Stimulated activated CD8-positive, alpha-beta memory T cell treated with anti-CD3 and anti-CD28 coated beads, Interleukin-15, amount 100 ng/mL, for 4 hours (primary cell): Measurements from ENCODE around the gene RCN2.
"Not testable (repeated sequence)": the region's sequence is repeated elsewhere in the genome, so short reads cannot be mapped to it uniquely, and the experiment has no call there.

Experiments used
- DNase-seq, 2 donors: peaks; one replicate each; pipeline ENCODE4 v3.0.0-alpha.2; 2020; ENCODE audit warnings: low read depth in 2 of 2

Gene RCN2

DNA sequence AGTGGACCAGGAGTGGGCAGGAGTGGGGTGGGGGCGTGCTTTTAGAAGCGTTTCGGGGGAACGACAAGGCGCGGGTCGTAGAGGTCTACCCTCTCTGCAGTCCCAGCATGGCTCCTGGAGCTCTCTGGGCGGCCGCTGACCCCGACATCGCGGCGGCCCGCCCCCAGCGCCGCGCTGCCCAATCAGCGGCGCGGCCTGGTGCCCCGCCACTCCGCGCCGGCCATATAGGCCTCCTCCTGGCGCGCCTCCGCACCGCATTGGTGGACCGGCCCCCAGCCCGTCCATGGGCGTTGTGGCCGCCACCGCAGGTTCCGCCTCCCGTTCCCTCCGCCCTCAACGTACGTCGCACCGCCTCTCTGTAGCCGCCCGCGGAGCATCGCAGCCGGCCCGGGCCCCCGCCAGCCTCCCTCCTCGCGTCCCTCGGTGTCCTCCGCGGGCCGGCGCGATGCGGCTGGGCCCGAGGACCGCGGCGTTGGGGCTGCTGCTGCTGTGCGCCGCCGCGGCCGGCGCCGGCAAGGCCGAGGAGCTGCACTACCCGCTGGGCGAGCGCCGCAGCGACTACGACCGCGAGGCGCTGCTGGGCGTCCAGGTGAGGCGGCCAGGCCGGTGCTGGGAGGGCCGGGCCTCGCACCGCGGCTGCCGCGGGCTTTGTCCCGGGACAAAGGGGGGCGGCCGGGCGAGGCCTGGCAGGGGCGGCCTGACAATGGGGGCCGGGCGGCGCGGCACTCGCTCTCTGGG is at the start of gene RCN2:
Gene RCN2 (plus strand): TSS at position 353 of the 738 bp plus-strand sequence. CDS start 93 bp downstream, at position 446.
- DNase-seq, result peak; percentile 79 to 87

DNA sequence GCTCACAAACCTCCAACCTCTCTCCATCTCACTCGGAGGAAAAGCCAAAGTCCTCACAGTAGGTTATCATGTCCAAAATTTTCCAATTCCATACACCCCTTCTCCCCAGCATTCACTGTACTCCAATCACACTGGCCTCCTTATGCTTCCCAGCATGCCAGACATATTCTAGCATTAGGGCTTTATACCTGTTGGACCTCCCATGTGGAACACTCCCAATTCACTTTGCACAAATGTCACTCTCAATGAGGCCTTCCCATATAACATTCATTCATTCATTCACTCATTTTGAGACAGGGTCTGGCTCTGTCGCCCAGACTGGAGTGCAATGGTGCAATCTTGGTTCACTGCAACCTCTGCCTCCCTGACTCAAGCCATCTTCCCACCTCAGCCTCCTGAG is 46.3 kb upstream of the RCN2 start:
- no peak for DNase-seq

DNA sequence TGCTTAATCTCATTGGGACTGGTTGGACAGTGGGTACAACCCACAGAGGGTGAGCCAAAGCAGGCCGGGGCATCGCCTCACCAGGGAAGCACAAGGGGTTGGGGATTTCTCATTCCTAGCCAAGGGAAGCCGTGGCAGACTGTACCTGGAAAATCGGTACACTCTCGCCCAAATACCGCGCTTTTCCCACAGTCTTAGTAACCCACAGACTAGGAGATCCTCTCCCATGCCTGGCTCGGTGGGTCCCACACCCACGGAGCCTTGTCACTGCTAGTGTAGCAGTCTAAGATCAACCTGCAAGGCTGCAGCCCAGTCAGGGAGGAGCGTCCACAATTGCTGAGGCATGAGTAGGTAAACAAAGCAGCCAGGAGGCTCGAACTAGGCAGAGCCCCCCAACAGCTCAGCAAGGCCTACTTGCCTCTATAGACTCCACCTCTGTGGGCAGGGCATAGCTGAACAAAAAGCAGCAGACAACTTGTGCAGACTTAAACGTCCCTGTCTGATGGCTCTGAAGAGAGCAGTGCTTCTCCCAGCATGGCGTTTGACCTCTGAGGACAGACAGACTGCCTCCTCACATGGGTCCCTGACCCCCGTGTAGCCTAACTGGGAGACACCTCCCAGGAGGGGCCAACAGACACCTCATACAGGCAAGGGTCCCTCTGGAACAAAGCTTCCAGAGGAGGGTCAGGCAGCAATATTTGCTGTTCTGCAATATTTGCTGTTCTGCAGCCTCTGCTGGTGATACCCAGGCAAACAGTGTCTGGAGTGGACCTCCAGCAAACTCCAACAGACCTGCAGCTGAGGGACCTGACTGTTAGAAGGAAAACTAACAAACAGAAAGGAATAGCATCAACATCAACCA is 44.0 kb upstream of the RCN2 start:
- DNase-seq, result not testable (repeated sequence)

DNA sequence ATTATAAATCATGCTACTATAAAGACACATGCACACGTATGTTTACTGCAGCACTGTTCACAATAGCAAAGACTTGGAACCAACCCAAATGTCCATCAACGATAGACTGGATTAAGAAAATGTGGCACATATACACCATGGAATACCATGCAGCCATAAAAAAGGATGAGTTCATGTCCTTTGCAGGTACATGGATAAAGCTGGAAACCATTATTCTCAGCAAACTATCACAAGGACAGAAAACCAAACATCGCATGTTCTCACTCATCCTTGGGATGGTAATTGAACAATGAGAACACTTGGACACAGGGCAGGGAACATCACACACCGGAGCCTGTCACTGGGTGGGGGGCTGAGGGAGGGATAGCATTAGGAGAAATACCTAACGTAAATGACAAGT is 38.7 kb upstream of the RCN2 start:
- not testable (repeated sequence) for DNase-seq

GRCh38 chr15:76894174-76894573 is 37.4 kb upstream of the RCN2 start:
- no peak for DNase-seq

GRCh38 chr15:76898102-76898501 is 33.4 kb upstream of the RCN2 start:
- no peak for DNase-seq

DNA sequence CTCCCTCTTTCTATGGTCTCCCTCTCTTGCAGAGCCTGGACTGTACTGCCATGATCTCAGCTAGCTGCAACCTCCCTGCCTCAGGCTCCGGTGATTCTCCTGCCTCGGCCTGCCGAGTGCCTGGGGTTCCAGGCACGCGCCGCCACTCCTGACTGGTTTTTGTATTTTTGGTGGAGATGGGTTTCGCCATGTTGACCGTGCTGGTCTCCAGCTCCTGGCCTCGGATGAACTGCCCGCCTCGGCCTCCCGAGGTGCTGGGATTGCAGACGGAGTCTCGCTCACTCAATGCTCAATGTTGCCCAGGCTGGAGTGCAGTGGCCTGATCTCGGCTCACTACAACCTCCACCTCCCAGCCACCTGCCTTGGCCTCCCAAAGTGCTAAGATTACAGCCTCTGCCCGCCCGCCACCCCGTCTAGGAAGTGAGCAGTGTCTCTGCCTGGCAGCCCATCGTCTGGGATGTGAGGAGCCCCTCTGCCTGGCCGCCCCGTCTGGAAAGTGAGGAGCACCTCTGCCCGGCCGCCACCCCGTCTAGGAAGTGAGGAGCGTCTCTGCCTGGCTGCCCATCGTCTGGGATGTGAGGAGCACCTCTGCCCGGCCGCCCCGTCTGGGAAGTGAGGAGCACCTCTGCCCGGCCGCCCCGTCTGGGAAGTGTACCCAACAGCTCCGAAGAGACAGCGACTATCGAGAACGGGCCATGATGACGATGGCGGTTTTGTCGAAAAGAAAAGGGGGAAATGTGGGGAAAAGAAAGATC is 32.2 kb upstream of the RCN2 start:
- not testable (repeated sequence) for DNase-seq

GRCh38 chr15:76899931-76900310 is 31.6 kb upstream of the RCN2 start:
- DNase-seq, result not testable (repeated sequence)

GRCh38 chr15:76901965-76902364 is 29.6 kb upstream of the RCN2 start:
- no peak for DNase-seq

DNA sequence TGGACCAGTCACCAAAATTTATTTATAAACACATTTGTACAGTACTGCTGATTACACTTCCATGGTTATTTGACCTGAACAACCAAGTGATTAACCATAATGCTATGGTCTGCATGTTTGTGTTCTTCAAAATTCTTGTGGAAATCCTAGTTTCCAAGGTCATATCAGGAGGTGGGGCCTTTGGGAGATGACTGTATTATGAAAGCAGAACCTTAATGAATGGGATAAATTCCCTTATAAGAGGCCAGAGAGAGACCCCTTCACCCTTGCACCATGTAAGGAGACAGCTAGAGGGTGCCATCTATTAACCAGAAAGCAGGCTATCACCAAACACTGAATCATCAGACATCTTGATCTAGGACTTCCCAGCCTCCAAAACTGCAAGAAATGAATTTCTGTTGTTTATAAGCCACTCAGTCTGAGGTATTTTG is 28.3 kb upstream of the RCN2 start:
- no peak for DNase-seq

GRCh38 chr15:76904461-76905012 is 27.0 kb upstream of the RCN2 start:
- no peak for DNase-seq

DNA sequence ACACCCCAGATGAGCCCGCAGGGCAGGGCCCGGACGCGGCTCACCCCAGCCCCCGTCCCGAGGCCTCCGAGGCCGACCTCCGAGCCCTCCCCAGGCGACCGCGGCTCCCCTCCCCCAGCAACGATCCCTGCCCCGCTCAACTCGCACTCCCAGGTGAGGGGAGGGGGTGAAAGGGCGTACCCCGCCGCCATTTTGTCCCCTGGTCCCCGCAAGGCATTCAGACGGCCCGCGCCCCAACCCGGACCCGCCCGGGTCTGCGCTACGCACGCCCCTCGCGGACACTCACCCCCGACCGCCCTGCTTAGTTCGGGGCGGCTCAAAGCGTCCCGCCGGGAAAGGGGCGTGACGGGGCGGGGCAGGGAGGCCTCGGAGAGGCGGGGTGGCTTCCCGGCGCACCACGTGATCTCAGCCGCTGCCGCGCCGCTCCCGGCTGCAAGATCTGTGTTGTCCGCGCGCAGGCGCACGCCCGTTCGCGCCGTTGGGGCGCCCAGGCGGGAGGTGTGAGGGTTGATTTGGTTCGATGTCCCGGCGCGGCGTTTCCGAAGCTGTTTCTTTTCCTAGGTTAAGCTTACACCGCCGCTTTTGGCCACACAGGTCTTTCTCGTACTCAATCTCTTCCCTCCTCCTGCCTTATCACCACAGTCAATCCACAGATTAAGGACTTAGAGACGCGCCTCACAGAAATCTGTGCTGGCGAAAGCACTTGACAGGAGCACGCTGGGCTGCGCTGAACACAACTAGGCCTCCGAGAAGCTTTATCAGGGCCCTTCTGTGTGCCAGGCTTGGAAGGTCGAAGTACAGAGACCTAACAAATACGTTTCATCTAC is 26.3 kb upstream of the RCN2 start, which contains the start of gene SCAPER:
Gene SCAPER (minus strand): TSS at position 328 of the 827 bp plus-strand sequence. CDS start 21,523 bp downstream, outside the sequence.
- peak; percentile 83 to 85 for DNase-seq

DNA sequence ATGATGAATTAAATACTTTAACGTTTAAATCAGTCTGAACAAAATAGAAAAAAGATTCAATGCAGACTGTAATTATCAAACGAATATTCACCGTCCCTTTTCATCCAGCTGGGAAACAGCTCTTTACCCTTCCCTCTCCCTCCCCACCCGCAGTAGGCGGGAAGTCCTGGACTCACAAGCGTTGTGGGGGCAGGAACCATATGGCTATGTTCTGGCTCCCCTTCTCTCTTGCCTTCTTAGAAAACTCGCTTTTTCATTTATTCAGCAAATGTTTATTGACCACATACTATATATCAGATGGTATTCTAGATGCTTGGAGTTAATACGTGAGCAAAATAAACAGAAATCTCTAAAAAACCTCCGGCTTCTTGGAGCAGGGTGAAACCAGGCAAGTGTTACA is 25.7 kb upstream of the RCN2 start:
- no peak for DNase-seq

GRCh38 chr15:76912430-76912829 is 19.1 kb upstream of the RCN2 start:
- no peak for DNase-seq

GRCh38 chr15:76913737-76914136 is 17.8 kb upstream of the RCN2 start:
- DNase-seq, result no peak

GRCh38 chr15:76916369-76916768 is 15.2 kb upstream of the RCN2 start:
- DNase-seq, result no peak

GRCh38 chr15:76928201-76928600 is 3.3 kb upstream of the RCN2 start:
- no peak for DNase-seq

DNA sequence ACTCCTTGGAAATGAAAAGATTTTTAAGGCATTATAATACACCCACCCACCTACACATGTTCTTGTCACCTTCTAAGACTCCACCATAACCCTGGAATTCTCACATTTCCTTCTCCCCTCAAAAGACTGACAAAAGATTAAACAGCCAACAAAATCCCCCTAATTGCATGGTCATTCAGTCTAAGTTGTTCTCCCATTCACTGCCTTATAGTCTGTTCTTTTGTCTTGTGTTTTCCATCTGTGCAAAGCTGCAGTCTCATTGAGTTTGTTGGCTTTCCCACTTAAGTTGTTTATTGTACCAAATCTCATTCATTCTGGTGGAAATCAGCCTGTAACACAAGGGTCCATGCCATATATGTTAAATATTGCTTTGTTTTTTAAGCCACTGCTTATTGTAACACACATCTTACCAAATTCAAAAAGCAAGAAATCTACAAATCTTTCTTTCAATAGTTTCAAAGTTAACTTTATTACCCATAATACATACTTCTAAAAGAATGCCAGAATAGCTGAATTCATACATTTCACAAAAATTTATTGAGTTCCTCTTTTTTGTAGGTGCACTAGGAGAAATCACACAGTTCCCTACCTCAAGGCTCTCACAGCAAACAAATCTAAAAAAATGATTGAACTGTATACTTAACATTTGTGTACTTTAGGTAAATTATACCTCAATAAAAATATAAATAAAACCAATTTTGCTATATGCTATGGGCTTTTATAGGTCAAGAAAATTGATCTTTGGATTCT is 2.4 kb upstream of the RCN2 start:
- no peak for DNase-seq

DNA sequence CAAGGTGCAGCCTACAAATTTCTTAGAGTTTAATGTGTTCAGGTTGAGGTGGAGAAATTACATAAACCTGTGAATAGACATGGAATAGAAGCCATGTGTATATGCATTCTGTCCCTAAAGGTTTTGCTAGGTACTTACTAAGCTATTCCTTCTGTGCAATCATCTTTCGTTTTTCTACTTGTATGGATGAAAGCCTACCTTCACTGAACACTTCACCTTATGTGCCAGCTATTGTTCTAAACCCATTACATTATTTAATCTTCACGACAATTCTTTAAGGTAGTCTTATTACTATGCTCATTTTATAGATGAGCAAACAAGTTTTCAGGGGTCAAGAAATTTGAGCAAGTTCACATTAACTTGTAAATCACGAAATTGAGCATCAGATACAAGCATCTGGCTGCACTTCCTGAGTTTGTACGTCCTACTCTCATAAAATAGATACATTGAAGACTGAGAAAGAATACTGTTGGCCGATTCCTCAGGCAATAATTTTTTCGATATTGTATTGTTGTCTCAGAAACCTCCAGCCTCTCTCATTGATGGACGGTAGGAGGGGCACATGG is 635 bp upstream of the RCN2 start:
- DNase-seq, result no peak
